GM23338 (cell line): Measurements from ENCODE around the gene KRTAP12-4.

ENCODE experiments used
- CREB1 ChIP-seq: fragments of 250-450 bp; sonication (Bioruptor Pico); IDR thresholded peaks from 2 replicates; pipeline ENCODE4 v1.5.0; 2020; ENCODE audit warnings: low read depth, mild to moderate bottlenecking, moderate library complexity
- CTCF ChIP-seq, 2 experiments: fragments of 200-600 bp in 1 of 2; sonication (generic) in 1 of 2; conservative IDR thresholded peaks; 2 replicates each; pipeline versions ENCODE4 v1.5.1 to v1.6.1; 2016 to 2017; ENCODE audit warnings: antibody characterized with exemption in 2 of 2, low read depth in 2 of 2, mild to moderate bottlenecking in 2 of 2, moderate library complexity in 1 of 2
- ETS1 ChIP-seq: IDR thresholded peaks from 2 replicates; pipeline ENCODE4 v1.6.1; 2016; ENCODE audit warnings: antibody characterized with exemption
- EZH2 ChIP-seq: fragments of 200-600 bp; sonication (generic); IDR thresholded peaks from one replicate; pipeline ENCODE4 v1.8.0; 2017; ENCODE audit warnings: antibody characterized with exemption, mild to moderate bottlenecking, low read depth; ENCODE audit not compliant: unreplicated experiment
- EZH2phosphoT487 ChIP-seq: fragments of 200-600 bp; sonication (generic); IDR thresholded peaks from one replicate; pipeline ENCODE4 v1.8.1; 2018; ENCODE audit warnings: antibody characterized with exemption; ENCODE audit not compliant: unreplicated experiment
- JUNB ChIP-seq: IDR thresholded peaks from one replicate; pipeline ENCODE4 v1.6.1; 2016; ENCODE audit warnings: antibody characterized with exemption; ENCODE audit not compliant: unreplicated experiment
- POLR2AphosphoS5 ChIP-seq: IDR thresholded peaks from 2 replicates; pipeline ENCODE4 v1.6.1; 2016; ENCODE audit warnings: antibody characterized with exemption, low read depth
- REST ChIP-seq: IDR thresholded peaks from one replicate; pipeline ENCODE4 v1.6.1; 2018; ENCODE audit warnings: antibody characterized with exemption; ENCODE audit not compliant: unreplicated experiment
- ZNF331 ChIP-seq: fragments of 250-450 bp; sonication (Bioruptor Pico); IDR thresholded peaks from 2 replicates; pipeline ENCODE4 v1.5.0; 2020; ENCODE audit warnings: low read depth, mild to moderate bottlenecking, moderate library complexity
- ZNF462 ChIP-seq: fragments of 250-450 bp; sonication (Bioruptor Pico); IDR thresholded peaks from 2 replicates; pipeline ENCODE4 v1.5.0; 2020; ENCODE audit warnings: mild to moderate bottlenecking, moderate library complexity

- no peak for TF ChIP-seq EZH2
- no peak for TF ChIP-seq CTCF (conservative IDR thresholded peaks at IDR 0.05; ENCODE audit: low read depth in 2 of 2)
- no peak for TF ChIP-seq POLR2AphosphoS5
- no peak for TF ChIP-seq EZH2phosphoT487
- no peak for TF ChIP-seq CREB1 (CRISPR knock-in tag)
- no peak for TF ChIP-seq REST
- no peak for TF ChIP-seq ZNF331
- TF ChIP-seq ZNF462 (CRISPR knock-in tag) = no peak
- TF ChIP-seq JUNB = no peak
- no peak for TF ChIP-seq ETS1
Measured at GRCh38 chr21:44682580-44683151, 28.2 kb upstream of the KRTAP12-4 start.
